GM19025 (cell line): ENCODE data around the gene PLEKHA7.

Source experiments
- ATAC-seq: cut with Tn5 transposase; IDR thresholded peaks from one replicate; pipeline ENCODE4 v1.9.1; 2021; ENCODE audit warnings: mild to moderate bottlenecking, low read depth, moderate library complexity; ENCODE audit not compliant: unreplicated experiment

Gene PLEKHA7

DNA sequence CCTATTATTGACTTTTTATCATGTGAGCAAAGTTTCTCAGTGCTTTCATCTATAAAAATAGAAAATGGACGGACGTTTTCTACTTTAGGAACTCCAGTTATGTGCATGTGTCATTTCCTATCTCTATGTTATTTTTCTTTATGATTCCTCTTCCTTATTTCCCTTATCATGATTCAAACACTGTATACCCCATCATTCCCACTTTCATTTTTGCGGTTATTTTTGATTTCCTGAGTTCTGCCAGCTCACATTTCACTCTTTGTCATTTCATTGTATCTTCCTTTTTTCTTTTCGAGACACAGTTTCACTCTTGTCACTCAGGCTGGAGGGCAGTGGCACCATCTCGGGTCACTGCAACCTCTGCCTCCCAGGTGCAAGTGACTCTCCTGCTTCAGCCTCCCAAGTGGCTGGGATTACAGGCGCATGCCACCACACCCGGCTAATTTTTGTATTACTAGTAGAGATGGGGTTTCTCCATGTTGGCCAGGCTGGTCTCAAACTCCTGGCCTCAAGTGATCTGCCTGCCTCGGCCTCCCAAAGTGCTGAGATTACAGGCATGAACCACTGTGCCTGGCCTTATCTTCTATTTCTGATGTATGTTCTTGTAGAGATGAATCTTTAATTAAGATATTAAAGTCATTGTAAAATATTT is 254.2 kb downstream of the PLEKHA7 start:
- no peak for ATAC-seq

DNA sequence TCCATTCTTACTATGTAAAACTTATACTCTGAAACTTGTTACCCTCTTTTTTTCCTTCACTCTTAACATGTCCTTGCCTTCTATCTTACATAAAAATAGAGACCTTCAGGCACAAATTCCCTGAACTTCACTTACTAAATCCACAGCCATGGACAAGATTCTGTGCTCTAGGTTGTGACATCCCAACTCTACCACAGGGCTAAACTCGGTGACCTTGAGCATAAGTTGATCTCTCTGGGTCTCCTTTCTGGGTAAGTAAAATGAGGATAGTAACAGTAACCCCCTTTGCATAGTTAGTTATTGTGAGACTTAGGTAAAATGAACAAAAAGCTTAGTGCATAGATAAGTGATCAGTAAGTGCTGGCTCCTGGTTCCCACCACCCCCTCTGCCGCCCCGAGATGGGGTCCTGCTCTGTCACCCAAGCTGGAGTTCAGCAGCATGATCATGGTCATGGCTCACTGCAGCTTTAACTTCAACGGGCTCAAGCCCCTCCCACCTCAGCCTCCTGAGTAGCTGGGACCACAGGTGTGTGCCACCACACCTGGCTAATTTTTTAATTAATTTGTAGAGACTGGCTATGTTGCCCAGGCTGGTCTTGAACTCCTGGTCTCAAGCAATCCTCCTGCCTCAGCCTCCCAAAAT is 255.7 kb downstream of the PLEKHA7 start:
- no peak for ATAC-seq

GRCh38 chr11:16750417-16750816 is 263.8 kb downstream of the PLEKHA7 start:
- ATAC-seq = peak; percentile 60

DNA sequence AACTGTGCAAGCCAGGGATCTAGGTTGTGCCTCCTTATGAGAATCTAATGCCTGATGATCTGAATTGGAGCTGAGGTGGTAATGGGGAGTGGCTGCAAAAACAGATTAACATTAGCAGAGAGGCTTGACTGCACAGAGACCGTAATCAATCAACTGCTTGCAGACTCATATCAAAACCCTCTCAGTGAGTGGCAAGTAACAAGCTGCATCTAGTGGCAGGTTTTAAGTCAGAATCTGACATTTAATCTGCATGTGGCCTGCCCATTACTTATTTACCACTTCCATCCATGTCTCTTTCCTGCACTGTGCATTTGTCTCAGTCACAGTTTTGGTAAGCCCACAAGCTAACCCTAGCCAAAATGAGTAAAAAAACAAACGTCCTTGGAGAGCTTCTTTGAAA is 264.5 kb downstream of the PLEKHA7 start:
- ATAC-seq = peak; percentile 55

DNA sequence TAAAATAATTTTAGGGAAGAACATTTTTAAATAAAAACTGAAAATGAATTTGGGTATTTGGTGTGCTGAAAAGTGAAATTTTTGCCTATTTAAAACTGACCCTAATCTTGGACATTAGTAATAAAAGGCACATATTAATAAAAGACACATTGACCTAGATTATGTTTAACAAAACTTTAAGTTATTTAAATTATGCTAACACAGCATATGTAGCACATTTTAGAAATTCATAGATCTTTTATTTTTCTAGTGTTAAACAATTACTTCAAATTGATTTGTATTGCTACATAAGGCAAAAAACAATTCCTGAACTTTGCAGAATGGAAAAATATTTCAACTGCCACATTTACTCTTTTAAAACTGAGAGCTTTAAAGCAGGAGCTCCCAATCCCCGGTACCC is 265.1 kb downstream of the PLEKHA7 start:
- no peak for ATAC-seq

DNA sequence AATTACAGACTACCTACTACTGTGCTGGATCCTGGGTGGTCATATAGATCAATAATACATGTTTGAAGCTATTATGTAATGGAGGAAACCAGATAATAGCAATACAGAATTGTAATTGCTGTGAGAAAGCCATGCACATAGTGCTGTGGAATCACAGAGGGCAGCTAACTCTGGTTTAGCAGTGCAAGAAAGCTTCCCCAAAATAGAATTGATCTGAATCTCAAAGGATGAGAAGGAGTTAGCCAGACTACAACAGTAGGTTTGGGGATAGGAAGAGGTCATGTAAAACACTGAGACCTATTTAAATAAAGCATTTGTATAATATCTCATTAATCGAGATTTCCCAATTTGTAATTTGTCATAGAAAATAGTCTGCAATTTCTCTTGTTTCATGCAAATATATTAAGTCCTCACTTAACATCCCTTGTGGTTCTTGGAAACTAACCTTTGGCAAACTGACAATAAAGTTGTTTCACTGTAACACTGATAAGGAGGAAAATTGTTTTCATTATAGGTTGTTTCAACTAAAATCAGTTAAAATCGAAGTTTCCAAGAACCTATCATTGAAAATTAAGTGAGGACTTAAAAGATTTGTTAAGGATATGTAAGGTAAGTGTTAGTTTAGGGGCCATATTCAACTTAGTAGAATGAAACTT is 268.1 kb downstream of the PLEKHA7 start:
- ATAC-seq = no peak

GRCh38 chr11:16744128-16744725 is 270.0 kb downstream of the PLEKHA7 start:
- no peak for ATAC-seq

- ATAC-seq = no peak
Measured at GRCh38 chr11:16743478-16743877, 270.7 kb downstream of the PLEKHA7 start.

DNA sequence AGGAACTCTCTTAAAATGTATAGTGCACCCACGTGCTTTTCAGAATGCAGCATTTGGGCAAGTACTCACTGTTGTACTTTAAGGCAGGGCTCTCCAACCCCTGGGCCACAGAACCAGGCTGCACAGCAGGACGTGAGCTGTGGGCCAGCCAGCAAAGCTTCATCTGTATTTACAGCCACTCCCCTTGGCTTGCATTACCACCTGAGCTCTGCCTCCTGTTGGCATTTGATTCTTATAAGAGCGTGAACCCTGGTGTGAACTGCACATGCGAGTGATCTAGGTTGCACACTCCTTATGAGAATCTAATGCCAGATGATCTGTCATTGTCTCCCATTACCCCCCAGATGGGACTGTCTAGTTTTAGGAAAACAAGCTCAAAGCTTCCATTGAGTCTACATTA is 272.7 kb downstream of the PLEKHA7 start:
- ATAC-seq = no peak

GRCh38 chr11:16738947-16739815 is 275.0 kb downstream of the PLEKHA7 start:
- ATAC-seq = no peak

DNA sequence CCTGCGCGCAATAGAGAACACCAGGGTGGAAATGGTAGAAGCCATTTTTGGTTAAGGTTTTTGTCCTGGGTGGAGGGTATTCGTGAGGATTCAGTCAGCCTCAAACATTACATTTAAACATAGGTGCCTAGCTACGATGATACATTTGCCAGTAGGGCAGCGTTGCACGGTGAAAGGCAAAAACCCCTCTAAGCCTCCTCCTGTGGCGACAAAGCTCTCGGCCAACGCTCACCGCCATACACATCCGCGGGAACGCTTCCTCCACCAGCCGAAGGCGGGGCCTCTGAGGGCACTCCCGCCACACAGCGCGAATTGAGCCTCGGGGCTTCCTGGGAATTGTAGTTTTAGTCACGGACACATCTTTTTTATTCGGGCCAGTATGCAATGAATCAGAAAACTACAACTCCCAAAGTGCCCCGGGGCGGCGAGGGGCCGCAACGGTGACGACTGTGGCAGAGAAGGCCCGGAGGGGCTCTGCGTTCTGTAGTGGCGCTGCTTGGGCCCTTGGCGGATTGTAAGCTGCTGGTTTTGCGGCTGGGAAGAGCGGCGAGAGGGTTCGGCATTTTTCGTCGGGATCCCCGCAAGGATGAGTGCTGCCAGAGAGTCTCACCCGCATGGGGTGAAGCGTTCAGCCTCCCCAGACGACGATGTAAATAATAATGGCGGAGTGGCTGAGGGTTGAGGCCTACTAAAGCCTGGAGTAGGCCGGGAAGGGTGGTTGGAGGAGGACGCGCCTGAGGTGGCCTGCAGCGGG is 275.8 kb downstream of the PLEKHA7 start, which contains the start of gene C11orf58:
Gene C11orf58, plus strand, starts transcription at position 455 of the 754 bp plus-strand sequence. Its CDS starts 132 bp downstream, at position 587.
- ATAC-seq = peak; percentile 97

- ATAC-seq = peak; percentile 1
Measured at GRCh38 chr11:16737818-16738192, 276.4 kb downstream of the PLEKHA7 start.
